Colonic mucosa (tissue), 4 donors: Measurements from ENCODE around the gene LRRC7. TPM values are rescaled to one million over a fixed set of nuclear protein-coding genes. Genes with fewer than 3 reads are reported as not detected.

Source experiments
- DNase-seq: peaks from one replicate; pipeline ENCODE4 v3.0.0-alpha.2; 2020
- H3K27ac ChIP-seq: fragments of 200-600 bp; one replicate; pipeline ENCODE4 v1.8.0; 2021
- H3K27me3 ChIP-seq: fragments of 200-600 bp; one replicate; pipeline ENCODE4 v1.8.0; 2021
- H3K36me3 ChIP-seq: fragments of 200-600 bp; one replicate; pipeline ENCODE4 v1.8.0; 2021
- H3K4me1 ChIP-seq: fragments of 200-600 bp; one replicate; pipeline ENCODE4 v1.8.0; 2021; ENCODE audit warnings: mild to moderate bottlenecking
- H3K4me3 ChIP-seq: fragments of 200-600 bp; one replicate; pipeline ENCODE4 v1.8.0; 2021
- H3K9ac ChIP-seq, 2 donors: one replicate each; pipeline ENCODE4 v1.7.0; 2013; ENCODE audit warnings: control low read depth in 2 of 2, low read depth in 2 of 2, low read length in 2 of 2
- H3K9me3 ChIP-seq: fragments of 200-600 bp; one replicate; pipeline ENCODE4 v1.8.0; 2021
- intact Hi-C: fragments of 100-400 bp; cut with DNase I; formaldehyde crosslinking; loops from one replicate; pipeline ENCODE4 v1.14.1; 2022
- total RNA-seq, 2 donors: library from RNA; stranded (reverse); fragmentation: NEBNext Ultra II Directional in 1 of 2; extraction: Animal tissue kit (Norgen Biotek cat#: 25700) in 1 of 2; gene quantifications; one replicate each; pipeline ENCODE4 v1.2.1, GENCODE V29; 2021
- TF ChIP-seq, protein P1 (sequence below): fragments of 200-600 bp; IDR thresholded peaks from one replicate; pipeline ENCODE4 v1.8.0; 2022; ENCODE audit warnings: antibody characterized with exemption, mild to moderate bottlenecking
- donor health status: healthy.
- donor health status: DM: no; HTN: no; CAD: no.
- donor health status: DM: no; HTN: no; CAD: no.

LRRC7 gene
- total RNA-seq, 2 donors from 2014 or later: 0.21 to 0.22 TPM

DNA sequence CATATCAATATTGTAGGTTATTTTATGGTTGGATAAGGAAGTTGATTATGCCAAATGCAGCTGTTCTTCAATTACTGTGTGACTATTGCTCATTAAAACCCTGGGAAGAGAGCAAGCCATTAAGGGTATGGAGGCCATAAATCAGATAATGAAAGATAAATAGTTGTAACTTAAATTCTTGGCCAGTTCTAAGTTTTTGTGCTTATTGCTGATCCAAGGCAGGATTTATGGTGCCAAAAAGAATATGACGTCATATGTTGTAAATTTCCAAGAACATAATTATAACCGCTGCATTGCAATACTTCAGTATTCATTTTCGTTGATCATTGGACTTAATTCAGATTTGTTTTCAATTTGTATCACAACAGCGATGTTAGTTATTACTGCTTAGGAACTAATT lies 426.1 kb downstream of the LRRC7 start:
- H3K9ac ChIP-seq: no peak overlapping the region
- no peak for DNase-seq
- H3K36me3 ChIP-seq: no peaks in the 10 kb centered on the region
- no peaks in the 10 kb centered on the region for H3K4me1 ChIP-seq
- no peak overlapping the region for H3K27ac ChIP-seq
- H3K4me3 ChIP-seq: no peak overlapping the region
- TF ChIP-seq, protein P1, sequence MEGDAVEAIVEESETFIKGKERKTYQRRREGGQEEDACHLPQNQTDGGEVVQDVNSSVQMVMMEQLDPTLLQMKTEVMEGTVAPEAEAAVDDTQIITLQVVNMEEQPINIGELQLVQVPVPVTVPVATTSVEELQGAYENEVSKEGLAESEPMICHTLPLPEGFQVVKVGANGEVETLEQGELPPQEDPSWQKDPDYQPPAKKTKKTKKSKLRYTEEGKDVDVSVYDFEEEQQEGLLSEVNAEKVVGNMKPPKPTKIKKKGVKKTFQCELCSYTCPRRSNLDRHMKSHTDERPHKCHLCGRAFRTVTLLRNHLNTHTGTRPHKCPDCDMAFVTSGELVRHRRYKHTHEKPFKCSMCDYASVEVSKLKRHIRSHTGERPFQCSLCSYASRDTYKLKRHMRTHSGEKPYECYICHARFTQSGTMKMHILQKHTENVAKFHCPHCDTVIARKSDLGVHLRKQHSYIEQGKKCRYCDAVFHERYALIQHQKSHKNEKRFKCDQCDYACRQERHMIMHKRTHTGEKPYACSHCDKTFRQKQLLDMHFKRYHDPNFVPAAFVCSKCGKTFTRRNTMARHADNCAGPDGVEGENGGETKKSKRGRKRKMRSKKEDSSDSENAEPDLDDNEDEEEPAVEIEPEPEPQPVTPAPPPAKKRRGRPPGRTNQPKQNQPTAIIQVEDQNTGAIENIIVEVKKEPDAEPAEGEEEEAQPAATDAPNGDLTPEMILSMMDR: no peak
- no peaks in the 10 kb centered on the region for H3K27me3 ChIP-seq
- no peaks in the 10 kb centered on the region for H3K9me3 ChIP-seq
- intact Hi-C loops: no loop called here

DNA sequence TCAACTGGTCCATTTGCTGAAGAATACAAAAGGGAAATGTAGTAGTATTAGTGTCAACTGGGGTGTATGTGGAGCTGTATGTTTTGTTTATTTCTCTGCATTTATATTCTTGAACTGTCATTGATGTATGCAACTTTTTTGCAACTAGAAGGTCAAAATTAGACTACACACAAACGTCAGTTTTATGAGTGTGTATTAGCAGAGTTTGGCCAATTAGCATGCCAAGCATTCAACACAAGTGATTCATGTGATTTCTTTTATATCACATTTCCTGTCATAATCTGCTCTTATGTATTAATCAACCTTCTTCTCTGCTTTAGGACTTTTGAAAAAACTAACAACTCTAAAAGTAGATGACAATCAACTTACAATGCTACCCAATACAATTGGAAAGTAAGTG lies 426.5 kb downstream of the LRRC7 start:
- no peaks in the 10 kb centered on the region for H3K27me3 ChIP-seq
- H3K36me3 ChIP-seq: no peaks in the 10 kb centered on the region
- no peak overlapping the region for H3K4me3 ChIP-seq
- no peak overlapping the region for H3K9ac ChIP-seq
- DNase-seq: no peak
- no peaks in the 10 kb centered on the region for H3K4me1 ChIP-seq
- no peak overlapping the region for H3K27ac ChIP-seq
- intact Hi-C loops: no loop called here
- TF ChIP-seq, protein P1: no peak
- H3K9me3 ChIP-seq: no peaks in the 10 kb centered on the region

GRCh38 chr1:69998847-69999246 lies 431.1 kb downstream of the LRRC7 start:
- intact Hi-C loops: no loop called here
- DNase-seq: no peak

GRCh38 chr1:70003211-70003908 lies 435.6 kb downstream of the LRRC7 start:
- Histone ChIP-seq H3K27me3 (no peaks in the 10 kb centered on the region), H3K9ac (no peak overlapping the region), H3K4me1 (no peaks in the 10 kb centered on the region), H3K27ac (no peak overlapping the region), H3K9me3 (no peaks in the 10 kb centered on the region), H3K4me3 (no peak overlapping the region), H3K36me3 (no peaks in the 10 kb centered on the region)
- intact Hi-C loops: no loop called here
- TF ChIP-seq, protein P1: no peak
- no peak for DNase-seq

More at GRCh38 chr1:69998847-69999246, 431.1 kb downstream of the LRRC7 start:
- H3K4me1 ChIP-seq: no peaks in the 10 kb centered on the region
- no peak overlapping the region for H3K4me3 ChIP-seq
- no peak overlapping the region for H3K27ac ChIP-seq
- TF ChIP-seq, protein P1: no peak
- no peak overlapping the region for H3K9ac ChIP-seq
- H3K27me3 ChIP-seq: no peaks in the 10 kb centered on the region
- H3K36me3 ChIP-seq: no peaks in the 10 kb centered on the region
- no peaks in the 10 kb centered on the region for H3K9me3 ChIP-seq

- H3K9ac ChIP-seq: no peak overlapping the region
- H3K9me3 ChIP-seq: no peaks in the 10 kb centered on the region
- H3K4me1 ChIP-seq: no peaks in the 10 kb centered on the region
- TF ChIP-seq, protein P1: no peak
- no peaks in the 10 kb centered on the region for H3K27me3 ChIP-seq
- intact Hi-C loops: no loop called here
- no peak overlapping the region for H3K27ac ChIP-seq
- H3K36me3 ChIP-seq: no peaks in the 10 kb centered on the region
- DNase-seq: no peak
- H3K4me3 ChIP-seq: no peak overlapping the region
Observed at GRCh38 chr1:70005386-70006034, 437.8 kb downstream of the LRRC7 start.
